Measurements from ENCODE around the gene CTXN3. TPM values are rescaled to one million over a fixed set of nuclear protein-coding genes. Genes with fewer than 3 reads are reported as not detected.

CTXN3 gene
- total and polyA plus RNA-seq, 10 of the 15 experiments (the other 5 are each of a cell fraction or from before 2014, with no cell fraction given): not detected

DNA sequence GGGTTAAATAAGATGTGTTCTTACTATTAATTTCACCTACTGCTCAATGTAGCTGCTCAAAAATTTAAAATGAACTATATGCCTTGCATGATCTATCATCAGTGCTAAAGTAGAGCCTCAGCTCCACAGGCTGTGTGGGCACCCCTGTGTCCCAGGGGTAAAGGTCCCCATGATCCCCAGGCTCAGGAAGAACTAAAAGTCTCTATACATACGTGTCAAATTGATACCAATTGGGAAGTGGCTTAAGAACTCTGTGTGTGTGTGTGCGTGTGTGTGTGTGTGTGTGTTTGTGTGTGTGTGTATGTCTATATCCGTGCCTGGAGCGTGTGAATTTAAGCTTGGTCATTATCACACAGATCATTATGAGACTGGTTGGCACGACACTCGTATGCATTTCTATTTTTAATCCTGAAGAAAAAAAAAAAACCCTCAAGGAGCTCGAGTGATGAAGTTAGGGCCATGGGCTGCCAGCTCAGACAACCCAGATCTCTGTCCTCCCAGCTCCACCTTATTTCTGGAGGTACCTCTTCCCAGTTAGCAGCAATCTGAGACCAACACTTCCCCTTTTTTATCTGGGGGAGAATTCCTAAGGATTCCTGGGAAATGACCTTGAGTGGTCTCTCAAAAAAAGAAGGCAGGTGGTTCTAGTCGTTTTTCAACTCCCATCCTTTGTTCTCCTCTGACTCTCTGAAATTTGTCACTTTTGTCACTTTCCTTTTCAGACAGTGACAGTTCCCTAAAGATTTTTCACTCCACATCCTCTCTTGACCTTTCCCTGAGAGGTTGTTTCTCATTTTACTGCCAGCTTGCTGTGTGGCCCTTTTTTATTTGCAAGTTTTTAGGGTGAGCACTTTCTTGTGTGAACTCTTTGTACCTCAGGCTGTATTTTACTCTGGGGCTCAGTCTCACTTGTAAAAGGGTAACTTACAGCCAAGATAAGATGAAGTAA, 45.7 kb upstream of the CTXN3 start:
- Histone ChIP-seq H2AFZ (ENCODE audit: control insufficient read depth, low read depth, low read length) (no peak overlapping the region), H3K27ac (ENCODE audit: control insufficient read depth, insufficient read depth) (no peak overlapping the region), H4K20me1 (ENCODE audit: control insufficient read depth, insufficient read depth) (no peaks in the 10 kb centered on the region), H3K9ac (ENCODE audit: control insufficient read depth, insufficient read depth, low read length) (no peak overlapping the region), H3K36me3 (ENCODE audit: control insufficient read depth in 2 of 2, insufficient read depth in 2 of 2, low read length in 1 of 2) (no peaks in the 10 kb centered on the region), H3K4me3 (no peak overlapping the region), H3K27me3 (replicated peaks in 1 of 2; ENCODE audit: control insufficient read depth in 2 of 2, insufficient read depth in 2 of 2, low read length in 1 of 2) (0 out of 4 replicates have a peak, but pooled peaks cover 0 to 3% of the 10 kb centered on the region in 2 experiments), H3K79me2 (ENCODE audit: control insufficient read depth, insufficient read depth, low read length) (no peaks in the 10 kb centered on the region), H3K9me3 (replicated peaks; ENCODE audit: control insufficient read depth, insufficient read depth, low read length) (no peaks in the 10 kb centered on the region), H3K4me2 (ENCODE audit: control insufficient read depth, insufficient read depth) (no peak overlapping the region), H3K4me1 (ENCODE audit: control insufficient read depth, insufficient read depth, low read length) (no peaks in the 10 kb centered on the region)
- DNase-seq (ENCODE audit: low read depth, low spot score): no peak
- peak; percentile 38 for ATAC-seq
- ChIA-PET RAD21 (ENCODE audit: unreplicated experiment) (interaction anchor here (0.9 to 2.2 kb wide), 8 partner anchors 9 to 39 kb away, joined by 3 to 13 read pairs (median 6); no protein-coding TSS in a partner anchor), CTCF (interaction anchor here (0.8 to 2.4 kb wide), 9 partner anchors 11 to 101 kb away, joined by 3 to 10 read pairs (median 3); no protein-coding TSS in a partner anchor), POLR2A (interaction anchor here (1.3 kb wide), 1 partner anchor 13 kb away, joined by 8 read pairs; no protein-coding TSS in a partner anchor), SMC1A (ENCODE audit: uncharacterized antibody, unreplicated experiment) (interaction anchor here (0.8 to 9.4 kb wide), 13 partner anchors 9 to 212 kb away, joined by 3 to 111 read pairs (median 3); no protein-coding TSS in a partner anchor)
- 16% methylated on average over 7 of the region's 8 CpGs for WGBS (ENCODE audit: insufficient coverage, insufficient replicate concordance, low lambda C conversion rate, missing lambda C conversion rate)
- FAIRE-seq: peak; percentile 54
- intact Hi-C loops (cut with micrococcal nuclease; ENCODE audit: unreplicated experiment): no loop called here
- in situ Hi-C loops (cut with MboI): no loop called here
- TF ChIP-seq SPI1 (IDR thresholded peaks at IDR 0.05; ENCODE audit: borderline replicate concordance, insufficient read depth, low read depth, low read length): peak; percentile 23; the same call in 1 of the 2 replicates
- TF ChIP-seq, protein P1, sequence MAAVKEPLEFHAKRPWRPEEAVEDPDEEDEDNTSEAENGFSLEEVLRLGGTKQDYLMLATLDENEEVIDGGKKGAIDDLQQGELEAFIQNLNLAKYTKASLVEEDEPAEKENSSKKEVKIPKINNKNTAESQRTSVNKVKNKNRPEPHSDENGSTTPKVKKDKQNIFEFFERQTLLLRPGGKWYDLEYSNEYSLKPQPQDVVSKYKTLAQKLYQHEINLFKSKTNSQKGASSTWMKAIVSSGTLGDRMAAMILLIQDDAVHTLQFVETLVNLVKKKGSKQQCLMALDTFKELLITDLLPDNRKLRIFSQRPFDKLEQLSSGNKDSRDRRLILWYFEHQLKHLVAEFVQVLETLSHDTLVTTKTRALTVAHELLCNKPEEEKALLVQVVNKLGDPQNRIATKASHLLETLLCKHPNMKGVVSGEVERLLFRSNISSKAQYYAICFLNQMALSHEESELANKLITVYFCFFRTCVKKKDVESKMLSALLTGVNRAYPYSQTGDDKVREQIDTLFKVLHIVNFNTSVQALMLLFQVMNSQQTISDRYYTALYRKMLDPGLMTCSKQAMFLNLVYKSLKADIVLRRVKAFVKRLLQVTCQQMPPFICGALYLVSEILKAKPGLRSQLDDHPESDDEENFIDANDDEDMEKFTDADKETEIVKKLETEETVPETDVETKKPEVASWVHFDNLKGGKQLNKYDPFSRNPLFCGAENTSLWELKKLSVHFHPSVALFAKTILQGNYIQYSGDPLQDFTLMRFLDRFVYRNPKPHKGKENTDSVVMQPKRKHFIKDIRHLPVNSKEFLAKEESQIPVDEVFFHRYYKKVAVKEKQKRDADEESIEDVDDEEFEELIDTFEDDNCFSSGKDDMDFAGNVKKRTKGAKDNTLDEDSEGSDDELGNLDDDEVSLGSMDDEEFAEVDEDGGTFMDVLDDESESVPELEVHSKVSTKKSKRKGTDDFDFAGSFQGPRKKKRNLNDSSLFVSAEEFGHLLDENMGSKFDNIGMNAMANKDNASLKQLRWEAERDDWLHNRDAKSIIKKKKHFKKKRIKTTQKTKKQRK (IDR thresholded peaks at IDR 0.05; ENCODE audit: low read depth, low read length): no peak
- TF ChIP-seq MEF2B (IDR thresholded peaks at IDR 0.05; ENCODE audit: partially characterized antibody, poor library complexity, severe bottlenecking): peak; percentile 63
- TF ChIP-seq IKZF1 (conservative IDR thresholded peaks at IDR 0.05): 0 out of 2 replicates have a peak, but pooled peaks have one; percentile 42
- peak; percentile 47; the same call in 1 of the 2 replicates for TF ChIP-seq MTA2 (IDR thresholded peaks at IDR 0.05; ENCODE audit: low read depth)
- peak in 1 of 2 experiments; percentile 30; a peak in 1 of 4 replicates for TF ChIP-seq IKZF2 (IDR thresholded peaks at IDR 0.05)
- TF ChIP-seq KAT2A (conservative IDR thresholded peaks at IDR 0.05; ENCODE audit: control insufficient read depth, low read depth, low read length): no peak
- TF ChIP-seq DPF2 (IDR thresholded peaks at IDR 0.05): 0 out of 2 replicates have a peak, but pooled peaks have one; percentile 41
- BruUV-seq (replicated peaks): no TSS peak
